DND-41 (cell line): ENCODE results near the gene SLC6A12.

Experiments
- EZH2 ChIP-seq: IDR thresholded peaks from 3 replicates; pipeline ENCODE4 v1.6.1; 2012; ENCODE audit warnings: borderline replicate concordance, low read depth, mild to moderate bottlenecking, moderate library complexity, low read length, inconsistent platforms; ENCODE audit not compliant: severe bottlenecking
- TF ChIP-seq, protein P1 (sequence below): IDR thresholded peaks from 2 replicates; pipeline ENCODE4 v1.5.1; 2012; ENCODE audit warnings: borderline replicate concordance, low read length, moderate library complexity, mild to moderate bottlenecking; ENCODE audit not compliant: poor library complexity, severe bottlenecking; ENCODE audit errors: extremely low read depth

GRCh38 chr12:234891-235415, 21.0 kb upstream of the SLC6A12 start:
- TF ChIP-seq, protein P1, sequence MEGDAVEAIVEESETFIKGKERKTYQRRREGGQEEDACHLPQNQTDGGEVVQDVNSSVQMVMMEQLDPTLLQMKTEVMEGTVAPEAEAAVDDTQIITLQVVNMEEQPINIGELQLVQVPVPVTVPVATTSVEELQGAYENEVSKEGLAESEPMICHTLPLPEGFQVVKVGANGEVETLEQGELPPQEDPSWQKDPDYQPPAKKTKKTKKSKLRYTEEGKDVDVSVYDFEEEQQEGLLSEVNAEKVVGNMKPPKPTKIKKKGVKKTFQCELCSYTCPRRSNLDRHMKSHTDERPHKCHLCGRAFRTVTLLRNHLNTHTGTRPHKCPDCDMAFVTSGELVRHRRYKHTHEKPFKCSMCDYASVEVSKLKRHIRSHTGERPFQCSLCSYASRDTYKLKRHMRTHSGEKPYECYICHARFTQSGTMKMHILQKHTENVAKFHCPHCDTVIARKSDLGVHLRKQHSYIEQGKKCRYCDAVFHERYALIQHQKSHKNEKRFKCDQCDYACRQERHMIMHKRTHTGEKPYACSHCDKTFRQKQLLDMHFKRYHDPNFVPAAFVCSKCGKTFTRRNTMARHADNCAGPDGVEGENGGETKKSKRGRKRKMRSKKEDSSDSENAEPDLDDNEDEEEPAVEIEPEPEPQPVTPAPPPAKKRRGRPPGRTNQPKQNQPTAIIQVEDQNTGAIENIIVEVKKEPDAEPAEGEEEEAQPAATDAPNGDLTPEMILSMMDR = no peak
- TF ChIP-seq EZH2 = no peak
